Measurements from ENCODE around the gene CD48. TPM values are rescaled to one million over a fixed set of nuclear protein-coding genes. Genes with fewer than 3 reads are reported as not detected.
"Not testable (repeated sequence)": the region's sequence is repeated elsewhere in the genome, so short reads cannot be mapped to it uniquely, and the experiment has no call there.

The CD48 gene
- total RNA-seq, 1 donor from 2014 or later: not detected

GRCh38 chr1:160734301-160734700 lies 22.7 kb upstream of the CD48 start:
- DNase-seq (ENCODE audit: low read depth, low spot score): no peak
- Mint-ChIP-seq H3K36me3 (ENCODE audit: low read depth) (no peaks in the 10 kb centered on the region), H3K4me3 (no peak overlapping the region), H3K9me3 (no peaks in the 10 kb centered on the region), H3K27ac (ENCODE audit: unreplicated experiment) (no peak overlapping the region), H3K27me3 (ENCODE audit: low read depth) (peaks cover 21% of the 10 kb centered on the region), H3K4me1 (no peaks in the 10 kb centered on the region)
- TF ChIP-seq, protein P1, sequence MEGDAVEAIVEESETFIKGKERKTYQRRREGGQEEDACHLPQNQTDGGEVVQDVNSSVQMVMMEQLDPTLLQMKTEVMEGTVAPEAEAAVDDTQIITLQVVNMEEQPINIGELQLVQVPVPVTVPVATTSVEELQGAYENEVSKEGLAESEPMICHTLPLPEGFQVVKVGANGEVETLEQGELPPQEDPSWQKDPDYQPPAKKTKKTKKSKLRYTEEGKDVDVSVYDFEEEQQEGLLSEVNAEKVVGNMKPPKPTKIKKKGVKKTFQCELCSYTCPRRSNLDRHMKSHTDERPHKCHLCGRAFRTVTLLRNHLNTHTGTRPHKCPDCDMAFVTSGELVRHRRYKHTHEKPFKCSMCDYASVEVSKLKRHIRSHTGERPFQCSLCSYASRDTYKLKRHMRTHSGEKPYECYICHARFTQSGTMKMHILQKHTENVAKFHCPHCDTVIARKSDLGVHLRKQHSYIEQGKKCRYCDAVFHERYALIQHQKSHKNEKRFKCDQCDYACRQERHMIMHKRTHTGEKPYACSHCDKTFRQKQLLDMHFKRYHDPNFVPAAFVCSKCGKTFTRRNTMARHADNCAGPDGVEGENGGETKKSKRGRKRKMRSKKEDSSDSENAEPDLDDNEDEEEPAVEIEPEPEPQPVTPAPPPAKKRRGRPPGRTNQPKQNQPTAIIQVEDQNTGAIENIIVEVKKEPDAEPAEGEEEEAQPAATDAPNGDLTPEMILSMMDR (conservative IDR thresholded peaks at IDR 0.05): no peak

DNA sequence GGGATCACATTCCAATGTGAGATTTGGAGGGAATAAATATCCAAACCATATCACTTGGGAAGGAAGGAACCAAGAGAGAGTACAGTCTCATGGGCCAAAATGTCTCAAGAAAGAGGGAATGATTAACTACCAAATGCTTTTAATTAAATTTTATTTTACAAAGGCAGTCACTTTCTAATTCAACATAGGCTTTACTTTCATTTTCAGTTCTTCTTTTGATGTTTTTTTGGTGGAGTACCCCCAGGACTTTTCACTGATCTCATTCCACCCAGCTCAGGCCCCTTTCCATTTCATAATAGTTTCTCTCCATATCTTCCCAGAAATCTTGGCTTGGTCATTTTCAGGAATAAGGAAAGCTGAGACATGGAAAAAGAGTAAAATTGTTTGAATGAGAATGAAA lies 22.3 kb upstream of the CD48 start:
- Mint-ChIP-seq H3K36me3 (ENCODE audit: low read depth) (no peaks in the 10 kb centered on the region), H3K4me1 (no peaks in the 10 kb centered on the region), H3K27me3 (ENCODE audit: low read depth) (peaks cover 18% of the 10 kb centered on the region), H3K9me3 (no peaks in the 10 kb centered on the region), H3K4me3 (no peak overlapping the region), H3K27ac (ENCODE audit: unreplicated experiment) (no peak overlapping the region)
- TF ChIP-seq, protein P1 (conservative IDR thresholded peaks at IDR 0.05): no peak
- DNase-seq (ENCODE audit: low read depth, low spot score): no peak

DNA sequence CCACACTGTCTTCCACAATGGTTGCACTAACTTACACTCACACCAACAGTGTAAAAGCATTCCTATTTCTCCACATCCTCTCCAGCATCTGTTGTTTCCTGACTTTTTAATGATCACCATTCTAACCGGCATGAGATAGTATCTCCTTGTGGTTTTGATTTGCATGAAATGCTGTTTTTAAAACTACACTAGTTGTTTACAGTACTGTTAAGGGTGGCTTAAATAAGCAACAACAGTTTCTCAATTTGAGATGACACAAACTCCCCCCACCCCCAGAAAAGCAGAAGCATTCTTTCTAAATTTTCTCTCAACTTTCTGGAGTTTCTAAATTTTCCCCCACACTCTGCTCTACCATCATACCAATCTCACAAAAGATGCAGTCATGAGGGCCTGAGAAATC lies 20.4 kb upstream of the CD48 start:
- TF ChIP-seq, protein P1 (conservative IDR thresholded peaks at IDR 0.05): no peak
- Mint-ChIP-seq H3K27me3 (ENCODE audit: low read depth) (peaks cover 7% of the 10 kb centered on the region), H3K4me3 (no peak overlapping the region), H3K27ac (ENCODE audit: unreplicated experiment) (no peak overlapping the region), H3K4me1 (no peaks in the 10 kb centered on the region), H3K36me3 (ENCODE audit: low read depth) (no peaks in the 10 kb centered on the region), H3K9me3 (no peaks in the 10 kb centered on the region)
- no peak for DNase-seq (ENCODE audit: low read depth, low spot score)

- not testable (repeated sequence) for H3K36me3 Mint-ChIP-seq (ENCODE audit: low read depth)
These were observed 19.9 kb upstream of the CD48 start for GRCh38 chr1:160731564-160731963.

GRCh38 chr1:160727316-160727640 lies 15.7 kb upstream of the CD48 start:
- Mint-ChIP-seq H3K4me1 (no peaks in the 10 kb centered on the region), H3K9me3 (no peaks in the 10 kb centered on the region), H3K27ac (ENCODE audit: unreplicated experiment) (no peak overlapping the region), H3K27me3 (ENCODE audit: low read depth) (peaks cover 2% of the 10 kb centered on the region), H3K36me3 (ENCODE audit: low read depth) (no peaks in the 10 kb centered on the region), H3K4me3 (no peak overlapping the region)
- TF ChIP-seq, protein P1 (conservative IDR thresholded peaks at IDR 0.05): no peak
- DNase-seq (ENCODE audit: low read depth, low spot score): no peak

More at GRCh38 chr1:160731564-160731963, 19.9 kb upstream of the CD48 start:
- not testable (repeated sequence) for H3K27ac Mint-ChIP-seq (ENCODE audit: unreplicated experiment); DNase-seq (ENCODE audit: low read depth, low spot score); H3K4me3 Mint-ChIP-seq; H3K4me1 Mint-ChIP-seq; H3K9me3 Mint-ChIP-seq; H3K27me3 Mint-ChIP-seq (ENCODE audit: low read depth)

DNA sequence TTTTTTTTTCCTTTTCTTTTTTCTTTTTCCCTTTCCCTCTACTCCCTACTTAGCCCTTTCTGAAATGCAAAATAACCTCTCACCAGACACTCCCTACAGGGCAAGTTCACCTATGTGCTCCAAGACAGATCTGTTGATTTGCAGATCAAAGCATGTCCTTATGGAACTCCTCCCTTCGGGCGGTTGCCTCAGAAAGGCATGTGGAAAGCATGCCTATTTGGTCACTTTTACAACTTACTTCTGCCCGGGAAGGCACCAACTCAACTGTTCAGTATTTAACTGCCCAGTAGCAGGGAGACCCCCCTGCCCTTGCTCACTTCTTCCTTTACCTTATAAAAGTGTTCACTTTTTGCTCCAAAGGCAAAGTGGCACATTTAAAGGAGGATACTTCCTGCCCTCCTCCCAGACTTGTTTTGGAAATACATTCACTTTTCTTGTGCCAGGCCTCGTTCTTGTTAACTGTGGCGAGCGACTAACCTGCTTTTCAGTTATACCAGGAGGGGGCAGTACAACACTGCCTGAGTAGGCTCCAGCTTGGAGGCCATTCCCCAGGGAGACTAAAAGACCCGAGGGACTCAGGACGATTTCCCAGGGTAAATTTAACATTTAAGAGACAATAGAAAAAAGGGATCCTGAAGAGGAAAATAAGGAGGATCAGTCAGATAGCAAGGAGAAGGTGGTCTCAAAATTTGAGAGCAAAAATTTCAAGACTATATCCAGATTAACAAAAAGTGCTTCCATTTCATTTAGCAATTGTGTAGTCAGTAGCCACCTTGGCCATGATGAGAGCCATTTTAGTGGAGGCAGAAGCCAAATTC lies 15.1 kb upstream of the CD48 start:
- TF ChIP-seq, protein P1 (conservative IDR thresholded peaks at IDR 0.05): peak; percentile 94
- H3K27ac Mint-ChIP-seq (ENCODE audit: unreplicated experiment): no peak overlapping the region
- no peaks in the 10 kb centered on the region for H3K9me3 Mint-ChIP-seq
- H3K4me1 Mint-ChIP-seq: no peaks in the 10 kb centered on the region
- DNase-seq (ENCODE audit: low read depth, low spot score): peak; percentile 50
- no peak overlapping the region for H3K4me3 Mint-ChIP-seq
- peaks cover 2% of the 10 kb centered on the region for H3K27me3 Mint-ChIP-seq (ENCODE audit: low read depth)
- no peaks in the 10 kb centered on the region for H3K36me3 Mint-ChIP-seq (ENCODE audit: low read depth)
